K562 (cell line): ENCODE results near the gene SNX12. TPM values are rescaled to one million over a fixed set of nuclear protein-coding genes. Genes with fewer than 3 reads are reported as not detected.

Source experiments
- ATF1 ChIP-seq, 2 experiments: fragments of 450-650 bp in 1 of 2; IDR thresholded peaks; 2 replicates each; pipeline ENCODE4 v1.6.1; 2016; ENCODE audit warnings: missing compliant biosample characterization in 1 of 2, missing genetic modification characterization in 1 of 2
- CBX8 ChIP-seq: fragments of 200-600 bp; sonication (generic); IDR thresholded peaks from 2 replicates; pipeline ENCODE4 v1.6.1; 2012; ENCODE audit warnings: borderline replicate concordance, mixed run types, low read depth, mild to moderate bottlenecking, moderate library complexity, mixed read lengths, low read length, control low read depth, inconsistent platforms; ENCODE audit not compliant: poor library complexity, severe bottlenecking; ENCODE audit errors: extremely low read depth
- ESRRA ChIP-seq: fragments of 450-650 bp; IDR thresholded peaks from 2 replicates; pipeline ENCODE4 v1.6.1; 2014; ENCODE audit warnings: low read depth, mild to moderate bottlenecking, moderate library complexity, borderline replicate concordance
- ETV5 ChIP-seq: sonication (generic); formaldehyde crosslinking; IDR thresholded peaks from 2 replicates; pipeline ENCODE4 v1.4.0; 2020; ENCODE audit warnings: low read depth, mild to moderate bottlenecking, missing genetic modification reagents
- GABPB1 ChIP-seq: sonication (generic); formaldehyde crosslinking; IDR thresholded peaks from 2 replicates; pipeline ENCODE4 v1.8.0; 2022; ENCODE audit warnings: mild to moderate bottlenecking, missing genetic modification reagents
- GTF2A2 ChIP-seq: IDR thresholded peaks from 2 replicates; pipeline ENCODE4 v1.6.1; 2016; ENCODE audit warnings: mild to moderate bottlenecking, missing genetic modification characterization, missing compliant biosample characterization
- NCOA6 ChIP-seq: fragments of 450-650 bp; IDR thresholded peaks from 2 replicates; pipeline ENCODE4 v1.6.1; 2017; ENCODE audit warnings: mild to moderate bottlenecking
- POLR2B ChIP-seq: fragments of 450-650 bp; IDR thresholded peaks from 2 replicates; pipeline ENCODE4 v1.6.1; 2018; ENCODE audit warnings: low read depth; ENCODE audit not compliant: partially characterized antibody
- RAD51 ChIP-seq: fragments of 450-650 bp; IDR thresholded peaks from 2 replicates; pipeline ENCODE4 v1.7.1; 2016; ENCODE audit warnings: low read depth, mild to moderate bottlenecking, borderline replicate concordance
- RNF2 ChIP-seq: sonication (generic); IDR thresholded peaks from 2 replicates; pipeline ENCODE4 v1.6.1; 2016
- SRF ChIP-seq, 2 experiments: fragments of 250-450, 450-650 bp in 1 of 2; sonication (Bioruptor Pico) in 1 of 2; sonication (generic) in 1 of 2; formaldehyde crosslinking; IDR thresholded peaks; 2 replicates each; pipeline versions ENCODE4 v1.5.0 to v1.5.1; 2020 to 2022; ENCODE audit warnings: mild to moderate bottlenecking in 1 of 2, missing genetic modification reagents in 1 of 2
- TRIM28 ChIP-seq: fragments of 450-650 bp; IDR thresholded peaks from 2 replicates; pipeline ENCODE4 v1.6.1; 2017
- ZNF12 ChIP-seq: sonication (generic); formaldehyde crosslinking; IDR thresholded peaks from 2 replicates; pipeline ENCODE4 v1.4.0; 2020; ENCODE audit warnings: mild to moderate bottlenecking, missing genetic modification reagents
- ZNF274 ChIP-seq: IDR thresholded peaks from 2 replicates; pipeline ENCODE4 v1.6.1; 2011; ENCODE audit warnings: low read depth, mild to moderate bottlenecking, low read length, moderate library complexity, borderline replicate concordance
- ZNF57 ChIP-seq: fragments of 450-650 bp; formaldehyde crosslinking; IDR thresholded peaks from 2 replicates; pipeline ENCODE4 v1.4.0; 2020; ENCODE audit warnings: mild to moderate bottlenecking, moderate library complexity
- ZNF695 ChIP-seq: fragments of 450-650 bp; formaldehyde crosslinking; IDR thresholded peaks from 2 replicates; pipeline ENCODE4 v1.4.0; 2020; ENCODE audit warnings: mild to moderate bottlenecking, moderate library complexity
- polyA plus RNA-seq, 8 experiments: library from polyadenylated mRNA; depleted of rRNA in 4 of 8; stranded (reverse) in 5 of 8; unstranded in 3 of 8; fragments of >200 nt; fragmentation: Nextera tagmentation in 2 of 8; fragmentation: Illumina TruSeq in 1 of 8; extraction: Ambion mirVana in 2 of 8; extraction: Trizol in 1 of 8; gene quantifications; 2 replicates each; pipeline versions ENCODE4 v1.2.1 to v1.2.3, GENCODE V29; 2011 to 2014; ENCODE audit warnings: inconsistent platforms in 1 of 8, missing spikeins in 1 of 8
- total RNA-seq, 7 experiments: library from RNA; depleted of rRNA in 6 of 7; stranded (reverse); fragments of >200 nt in 6 of 7; fragmentation: Illumina TruSeq in 2 of 7; extraction: Trizol in 2 of 7; gene quantifications; 2 replicates each; pipeline versions ENCODE4 v1.2.1 to v1.2.3, GENCODE V29; 2011 to 2021; ENCODE audit warnings: low replicate concordance in 1 of 7
- TF ChIP-seq, protein P1 (sequence below): fragments of 450-650 bp; IDR thresholded peaks from 2 replicates; pipeline ENCODE4 v1.6.1; 2017; ENCODE audit warnings: antibody characterized with exemption
- TF ChIP-seq, protein P2 (sequence below): fragments of 450-650 bp; IDR thresholded peaks from 2 replicates; pipeline ENCODE4 v1.6.1; 2018; ENCODE audit not compliant: partially characterized antibody
- TF ChIP-seq, protein P3 (sequence below): fragments of 450-650 bp; formaldehyde crosslinking; IDR thresholded peaks from 2 replicates; pipeline ENCODE4 v1.4.0; 2022; ENCODE audit warnings: mild to moderate bottlenecking, moderate library complexity

Gene SNX12
- total and polyA plus RNA-seq, 9 of the 15 experiments (the other 6 are each of a cell fraction or from before 2014, with no cell fraction given): 12.7 to 50.3 (median 37.1) TPM

DNA sequence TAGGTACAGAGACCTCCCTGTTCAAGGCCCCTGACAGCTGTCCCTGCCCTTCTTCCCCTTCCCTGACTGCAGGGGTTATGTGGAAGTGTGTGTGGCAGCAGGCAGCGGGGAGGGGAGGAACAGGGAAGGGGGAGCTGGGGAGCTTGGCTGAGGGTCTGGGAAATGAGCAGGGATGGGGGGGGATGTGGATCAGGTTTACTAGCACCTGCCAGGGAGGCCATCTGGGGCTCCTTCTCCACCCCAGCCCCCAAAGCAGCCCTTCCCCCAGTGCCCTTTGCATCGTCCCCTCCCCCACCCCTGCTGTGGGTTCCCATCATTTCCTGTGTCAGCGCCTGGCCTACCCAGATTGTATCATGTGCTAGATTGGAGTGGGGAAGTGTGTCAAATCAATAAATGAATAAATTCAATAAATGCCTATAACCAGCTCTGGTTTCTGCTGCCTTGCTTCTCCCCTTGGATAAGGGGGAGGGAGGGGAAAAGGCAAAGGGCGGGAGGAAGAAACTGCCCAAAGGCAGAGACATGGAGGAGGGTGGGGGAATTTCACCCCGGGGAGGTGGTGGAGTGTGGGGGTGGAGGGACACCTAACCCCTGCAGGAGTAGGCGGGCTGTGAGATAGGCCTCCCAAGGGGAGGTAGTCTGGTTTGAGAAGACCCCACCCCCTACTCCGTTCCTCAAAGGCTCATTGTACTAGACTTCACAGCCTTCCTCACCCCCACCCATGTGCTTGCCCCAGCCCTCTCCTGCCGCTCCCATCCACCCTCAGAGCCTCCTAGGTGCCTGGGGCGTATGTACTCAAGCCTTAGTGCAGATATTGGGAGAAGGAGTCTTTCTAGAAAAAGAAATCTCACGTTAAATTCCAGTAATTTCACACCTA is 35.2 kb upstream of the SNX12 start (continued):
- TF ChIP-seq, protein P1, sequence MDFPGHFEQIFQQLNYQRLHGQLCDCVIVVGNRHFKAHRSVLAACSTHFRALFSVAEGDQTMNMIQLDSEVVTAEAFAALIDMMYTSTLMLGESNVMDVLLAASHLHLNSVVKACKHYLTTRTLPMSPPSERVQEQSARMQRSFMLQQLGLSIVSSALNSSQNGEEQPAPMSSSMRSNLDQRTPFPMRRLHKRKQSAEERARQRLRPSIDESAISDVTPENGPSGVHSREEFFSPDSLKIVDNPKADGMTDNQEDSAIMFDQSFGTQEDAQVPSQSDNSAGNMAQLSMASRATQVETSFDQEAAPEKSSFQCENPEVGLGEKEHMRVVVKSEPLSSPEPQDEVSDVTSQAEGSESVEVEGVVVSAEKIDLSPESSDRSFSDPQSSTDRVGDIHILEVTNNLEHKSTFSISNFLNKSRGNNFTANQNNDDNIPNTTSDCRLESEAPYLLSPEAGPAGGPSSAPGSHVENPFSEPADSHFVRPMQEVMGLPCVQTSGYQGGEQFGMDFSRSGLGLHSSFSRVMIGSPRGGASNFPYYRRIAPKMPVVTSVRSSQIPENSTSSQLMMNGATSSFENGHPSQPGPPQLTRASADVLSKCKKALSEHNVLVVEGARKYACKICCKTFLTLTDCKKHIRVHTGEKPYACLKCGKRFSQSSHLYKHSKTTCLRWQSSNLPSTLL: no peak
- no peak for TF ChIP-seq GABPB1 (CRISPR knock-in tag)
- no peak for TF ChIP-seq CBX8
- no peak for TF ChIP-seq ZNF12 (CRISPR knock-in tag)
- TF ChIP-seq GTF2A2 (tag): no peak
- TF ChIP-seq TRIM28: no peak
- TF ChIP-seq ZNF274: no peak
- TF ChIP-seq, protein P2, sequence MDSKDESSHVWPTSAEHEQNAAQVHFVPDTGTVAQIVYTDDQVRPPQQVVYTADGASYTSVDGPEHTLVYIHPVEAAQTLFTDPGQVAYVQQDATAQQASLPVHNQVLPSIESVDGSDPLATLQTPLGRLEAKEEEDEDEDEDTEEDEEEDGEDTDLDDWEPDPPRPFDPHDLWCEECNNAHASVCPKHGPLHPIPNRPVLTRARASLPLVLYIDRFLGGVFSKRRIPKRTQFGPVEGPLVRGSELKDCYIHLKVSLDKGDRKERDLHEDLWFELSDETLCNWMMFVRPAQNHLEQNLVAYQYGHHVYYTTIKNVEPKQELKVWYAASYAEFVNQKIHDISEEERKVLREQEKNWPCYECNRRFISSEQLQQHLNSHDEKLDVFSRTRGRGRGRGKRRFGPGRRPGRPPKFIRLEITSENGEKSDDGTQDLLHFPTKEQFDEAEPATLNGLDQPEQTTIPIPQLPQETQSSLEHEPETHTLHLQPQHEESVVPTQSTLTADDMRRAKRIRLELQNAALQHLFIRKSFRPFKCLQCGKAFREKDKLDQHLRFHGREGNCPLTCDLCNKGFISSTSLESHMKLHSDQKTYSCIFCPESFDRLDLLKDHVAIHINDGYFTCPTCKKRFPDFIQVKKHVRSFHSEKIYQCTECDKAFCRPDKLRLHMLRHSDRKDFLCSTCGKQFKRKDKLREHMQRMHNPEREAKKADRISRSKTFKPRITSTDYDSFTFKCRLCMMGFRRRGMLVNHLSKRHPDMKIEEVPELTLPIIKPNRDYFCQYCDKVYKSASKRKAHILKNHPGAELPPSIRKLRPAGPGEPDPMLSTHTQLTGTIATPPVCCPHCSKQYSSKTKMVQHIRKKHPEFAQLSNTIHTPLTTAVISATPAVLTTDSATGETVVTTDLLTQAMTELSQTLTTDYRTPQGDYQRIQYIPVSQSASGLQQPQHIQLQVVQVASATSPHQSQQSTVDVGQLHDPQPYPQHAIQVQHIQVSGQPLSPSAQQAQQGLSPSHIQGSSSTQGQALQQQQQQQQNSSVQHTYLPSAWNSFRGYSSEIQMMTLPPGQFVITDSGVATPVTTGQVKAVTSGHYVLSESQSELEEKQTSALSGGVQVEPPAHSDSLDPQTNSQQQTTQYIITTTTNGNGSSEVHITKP: peak; percentile 89
- TF ChIP-seq ATF1 (CRISPR knock-in tag; IDR thresholded peaks at IDR 0.05): no peak
- no peak for TF ChIP-seq ATF1 (tag; IDR thresholded peaks at IDR 0.05)
- no peak for TF ChIP-seq ZNF57 (CRISPR knock-in tag)
- no peak for TF ChIP-seq ETV5
- no peak for TF ChIP-seq SRF (CRISPR knock-in tag; IDR thresholded peaks at IDR 0.05)
- peak; percentile 72; the same call in 1 of the 2 replicates for TF ChIP-seq RNF2
- no peak; the same call in 1 of the 2 replicates for TF ChIP-seq NCOA6
- peak; percentile 39 for TF ChIP-seq POLR2B
- TF ChIP-seq ESRRA: no peak
- no peak for TF ChIP-seq RAD51
- TF ChIP-seq, protein P3, sequence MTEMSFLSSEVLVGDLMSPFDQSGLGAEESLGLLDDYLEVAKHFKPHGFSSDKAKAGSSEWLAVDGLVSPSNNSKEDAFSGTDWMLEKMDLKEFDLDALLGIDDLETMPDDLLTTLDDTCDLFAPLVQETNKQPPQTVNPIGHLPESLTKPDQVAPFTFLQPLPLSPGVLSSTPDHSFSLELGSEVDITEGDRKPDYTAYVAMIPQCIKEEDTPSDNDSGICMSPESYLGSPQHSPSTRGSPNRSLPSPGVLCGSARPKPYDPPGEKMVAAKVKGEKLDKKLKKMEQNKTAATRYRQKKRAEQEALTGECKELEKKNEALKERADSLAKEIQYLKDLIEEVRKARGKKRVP (CRISPR knock-in tag): no peak
- TF ChIP-seq ZNF695: no peak
